HepG2 (cell line): Measurements from ENCODE around the gene NDUFS2. TPM values are rescaled to one million over a fixed set of nuclear protein-coding genes. Genes with fewer than 3 reads are reported as not detected.

Experiments
- HNRNPLL ChIP-seq: fragments of 200-400 bp; formaldehyde crosslinking; IDR thresholded peaks from 2 replicates; pipeline ENCODE4 v1.6.1; 2017; ENCODE audit warnings: mild to moderate bottlenecking, low read depth, low read length; ENCODE audit not compliant: poor library complexity, severe bottlenecking
- MTF1 ChIP-seq: sonication (generic); formaldehyde crosslinking; IDR thresholded peaks from 2 replicates; pipeline ENCODE4 v1.5.0; 2020; ENCODE audit warnings: missing genetic modification reagents
- REL ChIP-seq: sonication (generic); formaldehyde crosslinking; conservative IDR thresholded peaks from 2 replicates; pipeline ENCODE4 v1.8.0; 2022; ENCODE audit warnings: mild to moderate bottlenecking, missing genetic modification reagents, moderate library complexity
- SMAD3 ChIP-seq: sonication (generic); formaldehyde crosslinking; IDR thresholded peaks from 2 replicates; pipeline ENCODE4 v1.4.0; 2020; ENCODE audit warnings: missing genetic modification reagents
- SNRNP70 ChIP-seq: fragments of 200-400 bp; formaldehyde crosslinking; IDR thresholded peaks from 2 replicates; pipeline ENCODE4 v1.6.1; 2017; ENCODE audit warnings: mild to moderate bottlenecking, low read depth, low read length, moderate library complexity
- USF2 ChIP-seq, 2 experiments: sonication (generic) in 1 of 2; formaldehyde crosslinking in 1 of 2; IDR thresholded peaks; 2 replicates each; pipeline versions ENCODE4 v1.5.1 to v1.6.1; 2011 to 2020; ENCODE audit warnings: borderline replicate concordance in 1 of 2, low read depth in 1 of 2, low read length in 1 of 2, mild to moderate bottlenecking in 1 of 2, missing genetic modification reagents in 1 of 2, moderate library complexity in 1 of 2
- ZMYM4 ChIP-seq: sonication (generic); formaldehyde crosslinking; IDR thresholded peaks from 2 replicates; pipeline ENCODE4 v1.8.1; 2023; ENCODE audit warnings: mild to moderate bottlenecking, missing genetic modification reagents
- ZNF33A ChIP-seq: sonication (generic); formaldehyde crosslinking; IDR thresholded peaks from 2 replicates; pipeline ENCODE4 v1.5.1; 2020; ENCODE audit warnings: missing genetic modification reagents, mild to moderate bottlenecking, moderate library complexity, borderline replicate concordance
- ZNF451 ChIP-seq: sonication (generic); formaldehyde crosslinking; IDR thresholded peaks from 2 replicates; pipeline ENCODE4 v1.5.0; 2020; ENCODE audit warnings: mild to moderate bottlenecking, missing genetic modification reagents
- ZNF556 ChIP-seq: sonication (generic); formaldehyde crosslinking; IDR thresholded peaks from 2 replicates; pipeline ENCODE4 v1.4.0; 2020; ENCODE audit warnings: mild to moderate bottlenecking, missing genetic modification reagents, borderline replicate concordance
- ZNF570 ChIP-seq: sonication (generic); formaldehyde crosslinking; IDR thresholded peaks from 2 replicates; pipeline ENCODE4 v1.4.0; 2020; ENCODE audit warnings: mild to moderate bottlenecking, missing genetic modification reagents, borderline replicate concordance
- ZNF616 ChIP-seq: sonication (generic); formaldehyde crosslinking; IDR thresholded peaks from 2 replicates; pipeline ENCODE4 v1.5.0; 2020; ENCODE audit warnings: low read depth, mild to moderate bottlenecking, missing genetic modification reagents
- ZNF777 ChIP-seq: sonication (generic); formaldehyde crosslinking; IDR thresholded peaks from 2 replicates; pipeline ENCODE4 v1.4.0; 2020; ENCODE audit warnings: missing genetic modification reagents
- ZSCAN5A ChIP-seq: sonication (generic); formaldehyde crosslinking; IDR thresholded peaks from 2 replicates; pipeline ENCODE4 v1.8.0; 2022; ENCODE audit warnings: mild to moderate bottlenecking, missing genetic modification reagents, borderline replicate concordance
- polyA plus RNA-seq, 8 experiments: library from polyadenylated mRNA; depleted of rRNA in 3 of 8; stranded (reverse) in 7 of 8; unstranded in 1 of 8; fragments of >200 nt; fragmentation: Illumina TruSeq in 4 of 8; extraction: Trizol in 4 of 8; gene quantifications; 2 replicates each; pipeline versions ENCODE4 v1.2.1 to v1.2.3, GENCODE V29; 2011 to 2016; ENCODE audit warnings: low read depth in 4 of 8, missing spikeins in 1 of 8, mixed read lengths in 1 of 8; ENCODE audit not compliant: insufficient read depth in 1 of 8
- total RNA-seq, 5 experiments: library from RNA; depleted of rRNA; stranded (reverse); fragments of >200 nt; fragmentation: Illumina TruSeq; extraction: Trizol; gene quantifications; 2 replicates each; pipeline ENCODE4 v1.2.3, GENCODE V29; 2016; ENCODE audit warnings: low read depth in 1 of 5
- TF ChIP-seq, protein P1 (sequence below): sonication (generic); formaldehyde crosslinking; IDR thresholded peaks from 2 replicates; pipeline ENCODE4 v1.5.0; 2020; ENCODE audit warnings: missing genetic modification reagents
- TF ChIP-seq, protein P2 (sequence below): sonication (generic); formaldehyde crosslinking; IDR thresholded peaks from 2 replicates; pipeline ENCODE4 v1.5.1; 2020; ENCODE audit warnings: missing genetic modification reagents, mild to moderate bottlenecking, borderline replicate concordance
- TF ChIP-seq, protein P3 (sequence below): sonication (generic); formaldehyde crosslinking; IDR thresholded peaks from 2 replicates; pipeline ENCODE4 v1.4.0; 2020; ENCODE audit warnings: mild to moderate bottlenecking, missing genetic modification reagents

The NDUFS2 gene
- total and polyA plus RNA-seq, 2 of the 13 experiments (the other 11 are each of a cell fraction or from before 2014, with no cell fraction given): 89.9 to 118 TPM

GRCh38 chr1:161218301-161219077 lies 16.3 kb downstream of the NDUFS2 start (continued):
- TF ChIP-seq USF2 (IDR thresholded peaks at IDR 0.05; ENCODE audit: low read depth, low read length) (no peak), USF2 (CRISPR knock-in tag; IDR thresholded peaks at IDR 0.05; ENCODE audit: borderline replicate concordance) (no peak), ZSCAN5A (no peak), SNRNP70 (no peak), ZNF556 (0 out of 2 replicates have a peak, but pooled peaks have one; percentile 23), ZNF570 (no peak), ZNF451 (no peak), ZNF616 (CRISPR knock-in tag) (no peak; the same call in 1 of the 2 replicates), HNRNPLL (no peak), ZNF33A (CRISPR knock-in tag) (no peak), REL (no peak), ZMYM4 (CRISPR knock-in tag) (0 out of 2 replicates have a peak, but pooled peaks have one; percentile 37), MTF1 (CRISPR knock-in tag) (no peak), SMAD3 (CRISPR knock-in tag) (no peak), ZNF777 (no peak)
- TF ChIP-seq, protein P1, sequence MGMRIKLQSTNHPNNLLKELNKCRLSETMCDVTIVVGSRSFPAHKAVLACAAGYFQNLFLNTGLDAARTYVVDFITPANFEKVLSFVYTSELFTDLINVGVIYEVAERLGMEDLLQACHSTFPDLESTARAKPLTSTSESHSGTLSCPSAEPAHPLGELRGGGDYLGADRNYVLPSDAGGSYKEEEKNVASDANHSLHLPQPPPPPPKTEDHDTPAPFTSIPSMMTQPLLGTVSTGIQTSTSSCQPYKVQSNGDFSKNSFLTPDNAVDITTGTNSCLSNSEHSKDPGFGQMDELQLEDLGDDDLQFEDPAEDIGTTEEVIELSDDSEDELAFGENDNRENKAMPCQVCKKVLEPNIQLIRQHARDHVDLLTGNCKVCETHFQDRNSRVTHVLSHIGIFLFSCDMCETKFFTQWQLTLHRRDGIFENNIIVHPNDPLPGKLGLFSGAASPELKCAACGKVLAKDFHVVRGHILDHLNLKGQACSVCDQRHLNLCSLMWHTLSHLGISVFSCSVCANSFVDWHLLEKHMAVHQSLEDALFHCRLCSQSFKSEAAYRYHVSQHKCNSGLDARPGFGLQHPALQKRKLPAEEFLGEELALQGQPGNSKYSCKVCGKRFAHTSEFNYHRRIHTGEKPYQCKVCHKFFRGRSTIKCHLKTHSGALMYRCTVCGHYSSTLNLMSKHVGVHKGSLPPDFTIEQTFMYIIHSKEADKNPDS (CRISPR knock-in tag): no peak
- TF ChIP-seq, protein P2, sequence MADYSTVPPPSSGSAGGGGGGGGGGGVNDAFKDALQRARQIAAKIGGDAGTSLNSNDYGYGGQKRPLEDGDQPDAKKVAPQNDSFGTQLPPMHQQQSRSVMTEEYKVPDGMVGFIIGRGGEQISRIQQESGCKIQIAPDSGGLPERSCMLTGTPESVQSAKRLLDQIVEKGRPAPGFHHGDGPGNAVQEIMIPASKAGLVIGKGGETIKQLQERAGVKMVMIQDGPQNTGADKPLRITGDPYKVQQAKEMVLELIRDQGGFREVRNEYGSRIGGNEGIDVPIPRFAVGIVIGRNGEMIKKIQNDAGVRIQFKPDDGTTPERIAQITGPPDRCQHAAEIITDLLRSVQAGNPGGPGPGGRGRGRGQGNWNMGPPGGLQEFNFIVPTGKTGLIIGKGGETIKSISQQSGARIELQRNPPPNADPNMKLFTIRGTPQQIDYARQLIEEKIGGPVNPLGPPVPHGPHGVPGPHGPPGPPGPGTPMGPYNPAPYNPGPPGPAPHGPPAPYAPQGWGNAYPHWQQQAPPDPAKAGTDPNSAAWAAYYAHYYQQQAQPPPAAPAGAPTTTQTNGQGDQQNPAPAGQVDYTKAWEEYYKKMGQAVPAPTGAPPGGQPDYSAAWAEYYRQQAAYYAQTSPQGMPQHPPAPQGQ (CRISPR knock-in tag): no peak
- TF ChIP-seq, protein P3, sequence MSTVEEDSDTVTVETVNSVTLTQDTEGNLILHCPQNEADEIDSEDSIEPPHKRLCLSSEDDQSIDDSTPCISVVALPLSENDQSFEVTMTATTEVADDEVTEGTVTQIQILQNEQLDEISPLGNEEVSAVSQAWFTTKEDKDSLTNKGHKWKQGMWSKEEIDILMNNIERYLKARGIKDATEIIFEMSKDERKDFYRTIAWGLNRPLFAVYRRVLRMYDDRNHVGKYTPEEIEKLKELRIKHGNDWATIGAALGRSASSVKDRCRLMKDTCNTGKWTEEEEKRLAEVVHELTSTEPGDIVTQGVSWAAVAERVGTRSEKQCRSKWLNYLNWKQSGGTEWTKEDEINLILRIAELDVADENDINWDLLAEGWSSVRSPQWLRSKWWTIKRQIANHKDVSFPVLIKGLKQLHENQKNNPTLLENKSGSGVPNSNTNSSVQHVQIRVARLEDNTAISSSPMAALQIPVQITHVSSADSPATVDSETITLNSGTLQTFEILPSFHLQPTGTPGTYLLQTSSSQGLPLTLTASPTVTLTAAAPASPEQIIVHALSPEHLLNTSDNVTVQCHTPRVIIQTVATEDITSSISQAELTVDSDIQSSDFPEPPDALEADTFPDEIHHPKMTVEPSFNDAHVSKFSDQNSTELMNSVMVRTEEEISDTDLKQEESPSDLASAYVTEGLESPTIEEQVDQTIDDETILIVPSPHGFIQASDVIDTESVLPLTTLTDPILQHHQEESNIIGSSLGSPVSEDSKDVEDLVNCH: no peak
